HEK293 (cell line): Measurements from ENCODE around the gene CEND1.

Experiments
- GFI1B ChIP-seq: fragments of 450-650 bp; formaldehyde crosslinking; IDR thresholded peaks from 2 replicates; pipeline ENCODE4 v1.5.1; 2016; ENCODE audit warnings: missing biosample characterization, missing genetic modification characterization
- KLF1 ChIP-seq: fragments of 450-650 bp; formaldehyde crosslinking; IDR thresholded peaks from 2 replicates; pipeline ENCODE4 v1.5.1; 2016; ENCODE audit warnings: missing biosample characterization, missing genetic modification characterization
- KLF9 ChIP-seq: fragments of 450-650 bp; formaldehyde crosslinking; IDR thresholded peaks from 2 replicates; pipeline ENCODE4 v1.5.1; 2016; ENCODE audit warnings: missing biosample characterization, missing genetic modification characterization, low read depth
- MYNN ChIP-seq: fragments of 450-650 bp; formaldehyde crosslinking; IDR thresholded peaks from 2 replicates; pipeline ENCODE4 v1.5.1; 2016; ENCODE audit warnings: missing biosample characterization, missing genetic modification characterization, borderline replicate concordance
- PBX3 ChIP-seq: sonication (generic); formaldehyde crosslinking; IDR thresholded peaks from 2 replicates; pipeline ENCODE4 v1.8.1; 2022; ENCODE audit warnings: mild to moderate bottlenecking, moderate library complexity, missing genetic modification reagents
- SP7 ChIP-seq: fragments of 450-650 bp; formaldehyde crosslinking; IDR thresholded peaks from 2 replicates; pipeline ENCODE4 v1.5.1; 2016; ENCODE audit warnings: missing biosample characterization, missing genetic modification characterization
- ZFP41 ChIP-seq: fragments of 450-650 bp; formaldehyde crosslinking; IDR thresholded peaks from 2 replicates; pipeline ENCODE4 v1.5.1; 2016; ENCODE audit warnings: missing biosample characterization, missing genetic modification characterization, borderline replicate concordance
- ZIC2 ChIP-seq: fragments of 450-650 bp; formaldehyde crosslinking; IDR thresholded peaks from 2 replicates; pipeline ENCODE4 v1.5.1; 2016; ENCODE audit warnings: missing biosample characterization, missing genetic modification characterization
- ZNF114 ChIP-seq: fragments of 450-650 bp; formaldehyde crosslinking; IDR thresholded peaks from 2 replicates; pipeline ENCODE4 v1.5.0; 2017; ENCODE audit warnings: missing biosample characterization, missing genetic modification characterization
- ZNF175 ChIP-seq: fragments of 450-650 bp; formaldehyde crosslinking; IDR thresholded peaks from 2 replicates; pipeline ENCODE4 v1.5.1; 2016; ENCODE audit warnings: missing biosample characterization, missing genetic modification characterization
- ZNF19 ChIP-seq: fragments of 450-650 bp; formaldehyde crosslinking; IDR thresholded peaks from 2 replicates; pipeline ENCODE4; 2016; ENCODE audit warnings: missing biosample characterization, missing genetic modification characterization, low read depth
- ZNF221 ChIP-seq: fragments of 450-650 bp; formaldehyde crosslinking; IDR thresholded peaks from 2 replicates; pipeline ENCODE4 v1.5.1; 2017; ENCODE audit warnings: missing biosample characterization, missing genetic modification characterization, borderline replicate concordance
- ZNF266 ChIP-seq: fragments of 450-650 bp; formaldehyde crosslinking; IDR thresholded peaks from 2 replicates; pipeline ENCODE4 v1.5.1; 2016; ENCODE audit warnings: missing biosample characterization, missing genetic modification characterization, low read depth
- ZNF292 ChIP-seq: fragments of 450-650 bp; formaldehyde crosslinking; IDR thresholded peaks from 2 replicates; pipeline ENCODE4 v1.5.1; 2016; ENCODE audit warnings: low read depth, missing biosample characterization, missing genetic modification characterization, borderline replicate concordance
- ZNF37A ChIP-seq: fragments of 450-650 bp; IDR thresholded peaks from 2 replicates; pipeline ENCODE4 v1.5.1; 2018; ENCODE audit warnings: missing biosample characterization, missing genetic modification characterization
- ZNF398 ChIP-seq: fragments of 450-650 bp; formaldehyde crosslinking; IDR thresholded peaks from 2 replicates; pipeline ENCODE4 v1.5.1; 2017; ENCODE audit warnings: missing biosample characterization, missing genetic modification characterization
- ZNF48 ChIP-seq: fragments of 450-650 bp; formaldehyde crosslinking; IDR thresholded peaks from 2 replicates; pipeline ENCODE4 v1.5.1; 2016; ENCODE audit warnings: missing biosample characterization, missing genetic modification characterization
- ZNF521 ChIP-seq: fragments of 450-650 bp; formaldehyde crosslinking; IDR thresholded peaks from 2 replicates; pipeline ENCODE4 v1.5.1; 2017; ENCODE audit warnings: missing biosample characterization, mild to moderate bottlenecking, missing genetic modification characterization
- ZNF530 ChIP-seq: fragments of 450-650 bp; formaldehyde crosslinking; IDR thresholded peaks from 2 replicates; pipeline ENCODE4 v1.5.1; 2016; ENCODE audit warnings: low read depth, missing biosample characterization, missing genetic modification characterization
- ZNF571 ChIP-seq: fragments of 450-650 bp; formaldehyde crosslinking; IDR thresholded peaks from 2 replicates; pipeline ENCODE4 v1.5.0; 2017; ENCODE audit warnings: missing biosample characterization, missing genetic modification characterization
- ZNF654 ChIP-seq: fragments of 450-650 bp; formaldehyde crosslinking; IDR thresholded peaks from 2 replicates; pipeline ENCODE4 v1.5.1; 2016; ENCODE audit warnings: low read depth, missing biosample characterization, missing genetic modification characterization
- ZNF76 ChIP-seq: fragments of 450-650 bp; formaldehyde crosslinking; IDR thresholded peaks from 2 replicates; pipeline ENCODE4; 2016; ENCODE audit warnings: low read depth, missing biosample characterization, missing genetic modification characterization, borderline replicate concordance
- ZNF768 ChIP-seq: fragments of 450-650 bp; formaldehyde crosslinking; IDR thresholded peaks from 2 replicates; pipeline ENCODE4 v1.5.1; 2018; ENCODE audit warnings: missing biosample characterization, mild to moderate bottlenecking, missing genetic modification characterization
- ZNF791 ChIP-seq: fragments of 450-650 bp; formaldehyde crosslinking; IDR thresholded peaks from 2 replicates; pipeline ENCODE4 v1.5.1; 2016; ENCODE audit warnings: missing biosample characterization, missing genetic modification characterization
- ZNF792 ChIP-seq: fragments of 450-650 bp; formaldehyde crosslinking; IDR thresholded peaks from 2 replicates; pipeline ENCODE4 v1.5.1; 2016; ENCODE audit warnings: missing biosample characterization, missing genetic modification characterization
- ZSCAN16 ChIP-seq: fragments of 450-650 bp; formaldehyde crosslinking; IDR thresholded peaks from 2 replicates; pipeline ENCODE4 v1.5.1; 2016; ENCODE audit warnings: missing biosample characterization, missing genetic modification characterization
- TF ChIP-seq, protein P1 (sequence below): fragments of 450-650 bp; formaldehyde crosslinking; optimal IDR thresholded peaks from 2 replicates; pipeline ENCODE3; 2016; ENCODE audit warnings: missing biosample characterization, mild to moderate bottlenecking, missing genetic modification characterization
- TF ChIP-seq, protein P2 (sequence below): fragments of 450-650 bp; formaldehyde crosslinking; IDR thresholded peaks from 2 replicates; pipeline ENCODE4 v1.5.1; 2016; ENCODE audit warnings: missing biosample characterization, missing genetic modification characterization
- TF ChIP-seq, protein P3 (sequence below): fragments of 450-650 bp; formaldehyde crosslinking; IDR thresholded peaks from 2 replicates; pipeline ENCODE4 v1.5.1; 2016; ENCODE audit warnings: missing biosample characterization, missing genetic modification characterization
- TF ChIP-seq, protein P4 (sequence below): fragments of 450-650 bp; formaldehyde crosslinking; IDR thresholded peaks from 2 replicates; pipeline ENCODE4 v1.5.1; 2016; ENCODE audit warnings: missing biosample characterization, missing genetic modification characterization
- TF ChIP-seq, protein P5 (sequence below): fragments of 450-650 bp; formaldehyde crosslinking; IDR thresholded peaks from 2 replicates; pipeline ENCODE4 v1.5.1; 2016; ENCODE audit warnings: missing biosample characterization, missing genetic modification characterization

Gene CEND1

GRCh38 chr11:827146-827896 lies 37.4 kb upstream of the CEND1 start (continued):
- no peak for TF ChIP-seq ZNF768 (tag by site-specific recombination)
- TF ChIP-seq ZNF654: no peak
- TF ChIP-seq ZFP41 (tag by site-specific recombination): no peak
- no peak for TF ChIP-seq ZNF521 (tag by site-specific recombination)
- TF ChIP-seq PBX3 (CRISPR knock-in tag): 0 out of 2 replicates have a peak, but pooled peaks have one; percentile 59
- no peak for TF ChIP-seq ZNF114 (tag by site-specific recombination)
- TF ChIP-seq, protein P1, sequence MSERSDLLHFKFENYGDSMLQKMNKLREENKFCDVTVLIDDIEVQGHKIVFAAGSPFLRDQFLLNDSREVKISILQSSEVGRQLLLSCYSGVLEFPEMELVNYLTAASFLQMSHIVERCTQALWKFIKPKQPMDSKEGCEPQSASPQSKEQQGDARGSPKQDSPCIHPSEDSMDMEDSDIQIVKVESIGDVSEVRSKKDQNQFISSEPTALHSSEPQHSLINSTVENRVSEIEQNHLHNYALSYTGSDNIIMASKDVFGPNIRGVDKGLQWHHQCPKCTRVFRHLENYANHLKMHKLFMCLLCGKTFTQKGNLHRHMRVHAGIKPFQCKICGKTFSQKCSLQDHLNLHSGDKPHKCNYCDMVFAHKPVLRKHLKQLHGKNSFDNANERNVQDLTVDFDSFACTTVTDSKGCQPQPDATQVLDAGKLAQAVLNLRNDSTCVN: peak; percentile 51
- no peak for TF ChIP-seq ZNF221 (tag by site-specific recombination)
- no peak for TF ChIP-seq ZNF792 (tag by site-specific recombination)
- TF ChIP-seq, protein P2, sequence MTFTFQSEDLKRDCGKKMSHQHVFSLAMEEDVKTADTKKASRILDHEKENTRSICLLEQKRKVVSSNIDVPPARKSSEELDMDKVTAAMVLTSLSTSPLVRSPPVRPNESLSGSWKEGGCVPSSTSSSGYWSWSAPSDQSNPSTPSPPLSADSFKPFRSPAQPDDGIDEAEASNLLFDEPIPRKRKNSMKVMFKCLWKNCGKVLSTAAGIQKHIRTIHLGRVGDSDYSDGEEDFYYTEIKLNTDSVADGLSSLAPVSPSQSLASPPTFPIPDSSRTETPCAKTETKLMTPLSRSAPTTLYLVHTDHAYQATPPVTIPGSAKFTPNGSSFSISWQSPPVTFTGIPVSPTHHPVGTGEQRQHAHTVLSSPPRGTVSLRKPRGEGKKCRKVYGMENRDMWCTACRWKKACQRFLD (tag by site-specific recombination): no peak
- no peak; the same call in 1 of the 2 replicates for TF ChIP-seq ZIC2 (tag by site-specific recombination)
- TF ChIP-seq ZNF37A (tag by site-specific recombination): no peak
- TF ChIP-seq MYNN: no peak
- TF ChIP-seq, protein P3, sequence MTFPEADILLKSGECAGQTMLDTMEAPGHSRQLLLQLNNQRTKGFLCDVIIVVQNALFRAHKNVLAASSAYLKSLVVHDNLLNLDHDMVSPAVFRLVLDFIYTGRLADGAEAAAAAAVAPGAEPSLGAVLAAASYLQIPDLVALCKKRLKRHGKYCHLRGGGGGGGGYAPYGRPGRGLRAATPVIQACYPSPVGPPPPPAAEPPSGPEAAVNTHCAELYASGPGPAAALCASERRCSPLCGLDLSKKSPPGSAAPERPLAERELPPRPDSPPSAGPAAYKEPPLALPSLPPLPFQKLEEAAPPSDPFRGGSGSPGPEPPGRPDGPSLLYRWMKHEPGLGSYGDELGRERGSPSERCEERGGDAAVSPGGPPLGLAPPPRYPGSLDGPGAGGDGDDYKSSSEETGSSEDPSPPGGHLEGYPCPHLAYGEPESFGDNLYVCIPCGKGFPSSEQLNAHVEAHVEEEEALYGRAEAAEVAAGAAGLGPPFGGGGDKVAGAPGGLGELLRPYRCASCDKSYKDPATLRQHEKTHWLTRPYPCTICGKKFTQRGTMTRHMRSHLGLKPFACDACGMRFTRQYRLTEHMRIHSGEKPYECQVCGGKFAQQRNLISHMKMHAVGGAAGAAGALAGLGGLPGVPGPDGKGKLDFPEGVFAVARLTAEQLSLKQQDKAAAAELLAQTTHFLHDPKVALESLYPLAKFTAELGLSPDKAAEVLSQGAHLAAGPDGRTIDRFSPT: no peak
- no peak for TF ChIP-seq ZNF791 (tag by site-specific recombination)
- peak; percentile 93 for TF ChIP-seq ZNF398 (tag by site-specific recombination)
- TF ChIP-seq SP7 (tag by site-specific recombination): peak; percentile 59; the same call in 1 of the 2 replicates
- no peak for TF ChIP-seq GFI1B (tag by site-specific recombination)
- no peak for TF ChIP-seq ZNF292 (tag by site-specific recombination)
- no peak for TF ChIP-seq ZNF175 (tag by site-specific recombination)
- no peak for TF ChIP-seq ZSCAN16 (tag by site-specific recombination)
- TF ChIP-seq, protein P4, sequence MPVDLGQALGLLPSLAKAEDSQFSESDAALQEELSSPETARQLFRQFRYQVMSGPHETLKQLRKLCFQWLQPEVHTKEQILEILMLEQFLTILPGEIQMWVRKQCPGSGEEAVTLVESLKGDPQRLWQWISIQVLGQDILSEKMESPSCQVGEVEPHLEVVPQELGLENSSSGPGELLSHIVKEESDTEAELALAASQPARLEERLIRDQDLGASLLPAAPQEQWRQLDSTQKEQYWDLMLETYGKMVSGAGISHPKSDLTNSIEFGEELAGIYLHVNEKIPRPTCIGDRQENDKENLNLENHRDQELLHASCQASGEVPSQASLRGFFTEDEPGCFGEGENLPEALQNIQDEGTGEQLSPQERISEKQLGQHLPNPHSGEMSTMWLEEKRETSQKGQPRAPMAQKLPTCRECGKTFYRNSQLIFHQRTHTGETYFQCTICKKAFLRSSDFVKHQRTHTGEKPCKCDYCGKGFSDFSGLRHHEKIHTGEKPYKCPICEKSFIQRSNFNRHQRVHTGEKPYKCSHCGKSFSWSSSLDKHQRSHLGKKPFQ: no peak
- TF ChIP-seq, protein P5, sequence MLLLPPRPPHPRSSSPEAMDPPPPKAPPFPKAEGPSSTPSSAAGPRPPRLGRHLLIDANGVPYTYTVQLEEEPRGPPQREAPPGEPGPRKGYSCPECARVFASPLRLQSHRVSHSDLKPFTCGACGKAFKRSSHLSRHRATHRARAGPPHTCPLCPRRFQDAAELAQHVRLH (tag by site-specific recombination): no peak
- TF ChIP-seq ZNF48 (tag by site-specific recombination): no peak
- 0 out of 2 replicates have a peak, but pooled peaks have one; percentile 11 for TF ChIP-seq KLF1 (tag by site-specific recombination)
- no peak for TF ChIP-seq ZNF571 (tag by site-specific recombination)
- peak; percentile 12; the same call in 1 of the 2 replicates for TF ChIP-seq ZNF76 (tag by site-specific recombination)
- TF ChIP-seq ZNF530 (tag by site-specific recombination): no peak
- no peak for TF ChIP-seq ZNF266
- TF ChIP-seq ZNF19: no peak
- TF ChIP-seq KLF9 (tag by site-specific recombination): 0 out of 2 replicates have a peak, but pooled peaks have one; percentile 58
